ENCODE measurements around the gene ST6GALNAC1. TPM values are rescaled to one million over a fixed set of nuclear protein-coding genes. Genes with fewer than 3 reads are reported as not detected.
A peak's percentile ranks its signal among the peaks of the same experiment; 100 is the strongest.
"Not testable (repeated sequence)": the region's sequence is repeated elsewhere in the genome, so short reads cannot be mapped to it uniquely, and the experiment has no call there.

Gene ST6GALNAC1
- total RNA-seq, 4 donors from 2014 or later = 0.29 to 7.0 (median 1.1) TPM

GRCh38 chr17:76612977-76613851 lies 30.3 kb downstream of the ST6GALNAC1 start:
- Histone ChIP-seq H3K27ac (no peak overlapping the region), H3K9me3 (no peaks in the 10 kb centered on the region), H3K36me3 (no peaks in the 10 kb centered on the region), H3K27me3 (no peaks in the 10 kb centered on the region), H3K4me3 (replicated peaks in 1 of 3) (no peak overlapping the region), H3K4me1 (no peaks in the 10 kb centered on the region)
- intact Hi-C loops (cut with DNase I) = no loop called here
- TF ChIP-seq CTCF (IDR thresholded peaks at IDR 0.05) = peak in 2 of 6 experiments; percentile 7 to 10
- TF ChIP-seq POLR2A (IDR thresholded peaks at IDR 0.05) = no peak
- DNase-seq = peak; percentile 11 to 67
- 72 to 78% methylated on average over 16 to 17 of the region's 17 CpGs for WGBS, 2 donors

- intact Hi-C loops (cut with DNase I) = no loop called here
- 75 to 77% methylated on average over 4 of the region's 4 CpGs for WGBS, 2 donors
These were observed 31.1 kb downstream of the ST6GALNAC1 start for GRCh38 chr17:76612465-76612864.

GRCh38 chr17:76611758-76612157 lies 31.8 kb downstream of the ST6GALNAC1 start:
- intact Hi-C loops (cut with DNase I) = no loop called here
- WGBS, 2 donors = 86 to 89% methylated on average over 4 of the region's 4 CpGs
- Histone ChIP-seq H3K27me3 (no peaks in the 10 kb centered on the region), H3K27ac (no peak overlapping the region), H3K9me3 (no peaks in the 10 kb centered on the region), H3K4me1 (no peaks in the 10 kb centered on the region), H3K36me3 (no peaks in the 10 kb centered on the region), H3K4me3 (replicated peaks in 1 of 3) (no peak overlapping the region)
- no peak for TF ChIP-seq POLR2A (IDR thresholded peaks at IDR 0.05)
- TF ChIP-seq CTCF (IDR thresholded peaks at IDR 0.05) = no peak
- no peak for DNase-seq

More at GRCh38 chr17:76612465-76612864, 31.1 kb downstream of the ST6GALNAC1 start:
- no peak overlapping the region for H3K27ac ChIP-seq
- no peak for TF ChIP-seq CTCF (IDR thresholded peaks at IDR 0.05)
- no peak for TF ChIP-seq POLR2A (IDR thresholded peaks at IDR 0.05)
- no peak for DNase-seq
- no peaks in the 10 kb centered on the region for H3K9me3 ChIP-seq
- no peak overlapping the region for H3K4me3 ChIP-seq (replicated peaks in 1 of 3)
- H3K27me3 ChIP-seq = no peaks in the 10 kb centered on the region
- no peaks in the 10 kb centered on the region for H3K36me3 ChIP-seq
- H3K4me1 ChIP-seq = no peaks in the 10 kb centered on the region

- DNase-seq; H3K4me3 ChIP-seq (replicated peaks in 1 of 3); intact Hi-C loops (cut with DNase I); H3K27ac ChIP-seq; H3K4me1 ChIP-seq; H3K27me3 ChIP-seq; H3K36me3 ChIP-seq; H3K9me3 ChIP-seq: not testable (repeated sequence)
- 70 to 86% methylated on average over 13 of the region's 13 CpGs for WGBS, 2 donors
These were observed 32.3 kb downstream of the ST6GALNAC1 start for GRCh38 chr17:76611080-76611749.

- H3K36me3 ChIP-seq; DNase-seq; H3K9me3 ChIP-seq; intact Hi-C loops (cut with DNase I); H3K4me3 ChIP-seq (replicated peaks in 1 of 3); H3K4me1 ChIP-seq; H3K27ac ChIP-seq; H3K27me3 ChIP-seq: not testable (repeated sequence)
- WGBS, 2 donors = 71 to 76% methylated on average over 1 of the region's 1 CpG
These were observed 36.9 kb downstream of the ST6GALNAC1 start for GRCh38 chr17:76606685-76607084.

GRCh38 chr17:76601065-76601464 lies 42.5 kb downstream of the ST6GALNAC1 start:
- intact Hi-C loops (cut with DNase I) = no loop called here
- Histone ChIP-seq H3K36me3 (no peaks in the 10 kb centered on the region), H3K4me1 (peaks cover 3 to 8% of the 10 kb centered on the region in 2 donors), H3K9me3 (no peaks in the 10 kb centered on the region), H3K4me3 (replicated peaks in 1 of 3) (no peak overlapping the region), H3K27me3 (no peaks in the 10 kb centered on the region), H3K27ac (no peak overlapping the region)
- DNase-seq = no peak
- TF ChIP-seq CTCF (IDR thresholded peaks at IDR 0.05) = no peak
- TF ChIP-seq POLR2A (IDR thresholded peaks at IDR 0.05) = no peak
- 79 to 82% methylated on average over 8 of the region's 8 CpGs for WGBS, 2 donors

All from thyroid gland (tissue), 4 donors.